Putamen (tissue), 1 donor: ENCODE data around the gene RHOXF2.

Experiments
- DNase-seq: peaks from one replicate; pipeline ENCODE4 v3.0.0-alpha.2; 2016; ENCODE audit warnings: low spot score

The RHOXF2 gene

DNA sequence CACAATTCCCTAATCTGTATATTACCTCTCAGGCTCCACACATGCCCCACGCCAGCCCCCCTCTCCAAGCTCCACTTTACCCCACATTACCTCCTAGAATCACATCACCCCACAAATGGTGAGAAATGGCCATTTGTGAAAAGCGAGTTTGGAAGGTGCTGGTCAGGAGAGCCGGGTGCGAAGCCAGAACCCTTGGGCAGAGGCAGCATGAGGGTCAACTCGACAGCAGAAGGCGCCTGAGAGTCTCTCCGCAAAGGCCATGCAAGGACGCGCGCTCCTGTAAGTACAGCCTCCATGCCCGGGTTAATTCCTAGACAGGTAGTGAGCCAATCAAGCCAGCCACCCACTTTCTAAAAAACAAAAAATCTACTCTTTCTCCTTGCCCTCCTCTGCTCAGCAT is 42.4 kb downstream of the RHOXF2 start:
- DNase-seq = no peak

DNA sequence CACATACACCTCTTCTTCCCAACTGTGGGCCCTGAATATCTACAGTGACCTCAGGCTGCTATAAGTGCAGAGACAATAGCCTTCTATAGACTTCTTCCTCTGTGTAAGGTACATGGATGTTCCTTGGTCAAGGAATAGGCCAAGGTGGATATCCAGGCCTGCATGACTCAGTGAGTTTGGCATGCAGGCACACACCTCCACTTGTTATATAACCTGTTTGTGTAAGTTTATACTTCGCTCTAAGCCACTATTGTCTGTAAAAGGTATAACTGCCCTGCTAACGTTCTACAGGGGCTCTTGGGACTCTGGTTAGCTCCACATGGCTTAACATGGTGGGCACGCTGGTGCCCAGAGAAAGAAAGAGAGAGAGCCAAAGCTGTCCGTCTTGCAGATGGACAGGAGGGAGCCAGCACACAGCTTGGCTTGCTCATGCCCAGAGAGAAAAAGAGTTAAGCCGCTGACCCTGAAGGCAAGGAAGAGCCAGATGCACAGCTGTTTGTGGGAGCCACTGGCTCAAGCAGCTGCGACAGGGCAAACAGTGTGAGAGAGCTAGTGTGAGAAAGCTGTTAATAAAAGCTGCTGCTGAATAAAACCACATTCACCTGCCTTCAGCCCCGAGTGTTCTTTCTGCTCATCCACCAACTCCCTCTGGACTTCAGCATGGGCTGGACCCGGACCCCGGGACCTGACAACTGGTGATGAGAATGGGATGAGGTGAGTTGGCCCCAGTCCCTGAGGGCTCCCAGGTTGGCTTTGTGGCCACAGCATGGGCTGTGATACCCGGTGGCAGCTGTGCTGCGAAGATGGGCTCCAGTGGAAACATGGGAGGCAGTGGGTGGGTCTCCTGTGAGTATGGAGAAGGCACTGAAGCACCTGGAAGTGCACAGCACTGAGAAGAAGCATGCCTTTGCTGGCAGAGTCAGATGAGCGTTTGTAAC is 47.7 kb downstream of the RHOXF2 start:
- DNase-seq = no peak

DNA sequence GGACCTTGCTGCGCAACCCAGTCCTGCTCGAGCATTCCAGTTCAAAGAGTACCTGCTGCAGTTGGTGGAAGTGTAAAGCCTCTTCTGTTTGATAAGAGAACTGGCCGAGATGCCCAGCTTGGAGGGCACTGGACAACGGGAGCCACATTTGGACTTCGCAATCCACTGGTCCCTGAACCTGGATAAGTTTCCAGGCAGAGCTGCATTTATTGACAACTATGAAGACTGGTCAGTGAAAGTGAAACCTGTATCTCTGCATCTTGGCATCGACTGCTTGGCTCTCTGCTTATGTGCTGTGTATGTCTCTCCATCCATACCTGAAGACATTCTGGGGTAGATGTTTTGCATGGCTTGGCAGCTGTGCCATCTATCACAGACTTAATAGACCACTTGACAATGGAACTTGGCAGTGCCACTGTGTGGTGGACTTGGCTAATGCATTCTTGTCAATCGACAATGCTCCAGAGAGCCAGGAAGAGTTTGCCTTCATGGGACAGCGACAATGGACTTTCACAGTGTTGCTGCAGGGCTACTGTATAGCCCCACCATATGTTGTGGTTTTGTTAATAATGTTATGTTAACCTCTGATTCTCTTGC is 48.7 kb downstream of the RHOXF2 start:
- DNase-seq = peak; percentile 2

DNA sequence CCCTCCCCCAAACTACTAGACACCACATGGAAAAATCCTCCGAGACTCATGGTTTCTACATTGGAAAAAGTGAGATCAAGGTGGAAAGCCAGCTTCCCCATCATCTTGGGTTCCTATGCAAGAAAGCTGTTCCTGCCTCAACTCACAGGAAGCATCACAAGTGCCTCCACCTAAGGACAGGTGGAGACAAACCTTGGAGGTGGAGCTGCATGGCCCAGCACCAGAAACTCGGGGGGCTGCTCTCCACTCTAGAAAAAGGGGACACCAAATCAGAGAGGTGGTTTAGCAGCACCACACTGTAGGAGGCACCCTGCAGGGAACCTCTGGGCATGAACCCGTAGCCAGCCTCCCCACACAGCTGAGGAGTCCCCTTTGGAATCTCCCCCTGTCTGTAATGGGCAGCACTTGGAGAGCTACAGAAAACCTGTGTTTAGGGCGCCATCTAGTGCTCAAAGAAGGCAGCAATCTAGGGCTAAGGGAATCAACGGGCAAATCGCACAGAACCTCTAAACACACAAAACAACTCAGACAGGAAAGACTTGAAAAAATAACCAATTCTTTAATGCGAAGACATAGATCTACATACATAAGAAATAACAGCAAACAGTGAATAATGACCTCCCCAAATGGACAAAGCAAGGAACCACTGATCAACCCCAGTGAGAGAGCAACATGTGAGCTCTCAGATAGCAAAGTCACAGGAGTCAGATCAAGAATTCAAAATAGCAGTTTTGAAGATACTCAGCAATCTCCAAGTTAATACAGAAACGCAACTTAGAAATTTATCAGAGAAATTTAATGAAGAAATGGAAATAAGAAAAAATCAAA is 55.2 kb downstream of the RHOXF2 start:
- peak; percentile 17 for DNase-seq
